ENCODE results near the gene HSPA2. TPM values are rescaled to one million over a fixed set of nuclear protein-coding genes. Genes with fewer than 3 reads are reported as not detected.
A peak's percentile ranks its signal among the peaks of the same experiment; 100 is the strongest.

HSPA2 gene
- total RNA-seq: 1 to 10 TPM; 2.3 TPM
- polyA plus RNA-seq: 1 to 10 TPM in 1 of 3 donors, under 1 TPM in 1, not detected in 1; 0.30 to 1.2 TPM
- 3.6 to 26.0 (median 4.0) reads per million in 6 experiments for total RNA-seq

DNA sequence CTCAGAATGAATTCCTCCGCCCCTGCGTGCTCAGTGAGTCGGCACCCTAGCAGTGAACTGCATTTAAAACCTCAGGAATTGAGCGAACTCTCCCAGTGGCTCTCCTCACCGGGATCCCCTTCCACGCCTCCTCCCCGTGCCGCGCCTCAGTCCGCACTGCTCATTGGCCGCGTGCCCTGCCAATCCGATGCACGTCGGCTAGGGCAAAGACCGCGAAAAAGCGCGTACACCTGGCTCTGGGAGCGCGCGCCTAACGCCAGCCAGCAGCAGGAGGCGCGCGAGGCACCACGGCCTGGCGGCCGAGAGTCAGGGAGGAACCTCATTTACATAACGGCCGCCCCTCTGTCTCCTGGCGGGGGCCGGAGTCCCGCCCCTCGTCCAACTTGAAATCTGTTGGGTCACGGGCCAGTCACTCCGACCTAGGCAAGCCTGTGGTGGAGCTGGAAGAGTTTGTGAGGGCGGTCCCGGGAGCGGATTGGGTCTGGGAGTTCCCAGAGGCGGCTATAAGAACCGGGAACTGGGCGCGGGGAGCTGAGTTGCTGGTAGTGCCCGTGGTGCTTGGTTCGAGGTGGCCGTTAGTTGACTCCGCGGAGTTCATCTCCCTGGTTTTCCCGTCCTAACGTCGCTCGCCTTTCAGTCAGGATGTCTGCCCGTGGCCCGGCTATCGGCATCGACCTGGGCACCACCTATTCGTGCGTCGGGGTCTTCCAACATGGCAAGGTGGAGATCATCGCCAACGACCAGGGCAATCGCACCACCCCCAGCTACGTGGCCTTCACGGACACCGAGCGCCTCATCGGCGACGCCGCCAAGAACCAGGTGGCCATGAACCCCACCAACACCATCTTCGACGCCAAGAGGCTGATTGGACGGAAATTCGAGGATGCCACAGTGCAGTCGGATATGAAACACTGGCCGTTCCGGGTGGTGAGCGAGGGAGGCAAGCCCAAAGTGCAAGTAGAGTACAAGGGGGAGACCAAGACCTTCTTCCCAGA lies at the start of gene HSPA2:
Gene HSPA2 (plus strand): TSS at position 534 of the 995 bp plus-strand sequence. CDS start 109 bp downstream, at position 643.
- Mint-ChIP-seq H3K9me3 (peaks cover 0 to 13% (median 8%) of the 10 kb centered on the region in 9 donors), H3K36me3 (no peaks in the 10 kb centered on the region), H3K4me1 (peaks cover 19 to 38% (median 31%) of the 10 kb centered on the region in 4 donors), H3K4me3 (peak within 1 kb of the TSS; percentile 94 to 99 (median 97)), H3K27me3 (peaks cover 0 to 11% (median 1%) of the 10 kb centered on the region in 5 donors), H3K27ac (peak within 1 kb of the TSS; percentile 84 to 96 (median 92))
- POLR2A ChIA-PET: interaction anchor here (0.7 to 4.2 kb wide), 9 partner anchors 8 to 1143 kb away, joined by 3 to 24 read pairs (median 5); partner anchors contain the start of gene ZBTB1
- DNase-seq: peak; percentile 86 to 95 (median 90)
- peak; percentile 89 to 90 for ATAC-seq

DNA sequence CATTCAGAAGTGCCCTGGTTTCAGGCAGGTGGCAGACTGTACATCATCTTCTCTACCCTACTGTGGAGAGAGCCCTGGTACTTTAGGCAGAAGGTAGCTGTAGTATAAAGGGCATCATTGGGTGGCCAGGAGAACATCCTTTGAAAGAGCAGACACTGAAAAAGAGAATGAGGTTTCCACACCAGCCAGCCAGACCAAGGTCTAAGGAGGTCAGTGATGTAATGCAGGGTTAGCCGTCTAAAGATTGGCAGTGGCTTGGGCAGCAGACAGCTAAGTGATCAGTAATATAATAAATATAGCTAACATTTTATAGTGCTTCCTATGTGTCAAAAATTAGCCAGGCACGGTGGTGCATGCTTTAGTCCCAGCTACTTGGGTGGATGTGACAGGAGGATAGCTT lies 48.9 kb upstream of the HSPA2 start:
- no peak for DNase-seq
- Mint-ChIP-seq H3K36me3 (peaks cover 0 to 82% (median 15%) of the 10 kb centered on the region in 3 donors), H3K9me3 (no peaks in the 10 kb centered on the region), H3K27ac (peak overlapping the region in 4 of 10 donors; percentile 39 to 81 (median 54)), H3K4me1 (peaks cover 34 to 68% (median 60%) of the 10 kb centered on the region in 4 donors), H3K27me3 (no peaks in the 10 kb centered on the region), H3K4me3 (peak overlapping the region in 1 of 10 donors; percentile 30)
- no peak for ATAC-seq
- POLR2A ChIA-PET: interaction anchor here (9.1 kb wide), 1 partner anchor 12 kb away, joined by 69 read pairs; the partner anchor contains the start of genes ZBTB1 and ZBTB25

DNA sequence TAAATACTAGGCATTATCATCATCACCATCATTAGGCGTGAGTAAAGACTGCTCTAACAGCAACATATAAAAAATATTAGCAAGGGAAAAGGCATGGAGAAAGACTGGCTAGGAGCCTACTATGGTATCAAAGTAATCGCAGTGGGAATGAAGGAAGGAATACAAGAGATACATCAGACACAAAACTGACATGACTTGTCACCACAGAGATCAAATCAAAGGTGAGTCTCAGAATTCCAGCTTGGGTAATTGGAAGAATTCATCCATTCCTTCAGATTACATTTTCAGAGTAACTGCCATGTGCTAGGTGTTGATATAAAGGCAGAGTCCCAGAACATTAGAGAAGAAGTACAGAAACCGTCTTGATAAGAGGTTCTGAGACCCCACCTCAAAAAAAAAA lies 47.1 kb upstream of the HSPA2 start:
- DNase-seq (no peak), ATAC-seq (no peak)
- H3K9me3 Mint-ChIP-seq: no peaks in the 10 kb centered on the region
- H3K4me3 Mint-ChIP-seq: peak overlapping the region in 7 of 10 donors; percentile 3 to 59 (median 37)
- peaks cover 36 to 70% (median 68%) of the 10 kb centered on the region in 4 donors for H3K4me1 Mint-ChIP-seq
- peak overlapping the region; percentile 10 to 83 (median 43) for H3K27ac Mint-ChIP-seq
- peaks cover 5 to 77% (median 10%) of the 10 kb centered on the region in 3 donors for H3K36me3 Mint-ChIP-seq
- POLR2A ChIA-PET: interaction anchor here (9.1 kb wide), 1 partner anchor 10 kb away, joined by 69 read pairs; the partner anchor contains the start of genes ZBTB1 and ZBTB25
- H3K27me3 Mint-ChIP-seq: no peaks in the 10 kb centered on the region

DNA sequence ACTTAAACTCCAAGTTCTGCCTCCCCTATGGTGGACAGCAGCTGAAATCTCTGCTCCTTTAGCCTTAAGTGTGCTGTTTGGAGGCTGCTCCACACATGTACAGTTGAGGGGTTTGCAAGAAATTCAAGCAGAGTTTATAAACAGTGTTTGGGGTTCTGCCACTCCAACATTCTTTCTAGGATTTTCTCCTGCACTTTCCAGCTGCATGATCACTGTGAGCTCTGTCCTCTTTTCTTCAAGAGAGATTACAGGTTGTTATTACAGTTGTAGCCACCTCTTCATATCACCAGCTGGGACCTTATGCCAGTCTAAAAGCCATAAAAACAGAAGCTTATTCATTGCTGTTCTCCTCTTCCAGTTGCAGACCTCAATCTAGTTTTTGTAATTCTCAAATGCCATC lies 45.3 kb upstream of the HSPA2 start:
- H3K4me1 Mint-ChIP-seq: peaks cover 38 to 84% (median 80%) of the 10 kb centered on the region in 4 donors
- DNase-seq (no peak), ATAC-seq (no peak)
- POLR2A ChIA-PET: interaction anchor here (1.5 to 9.1 kb wide), 2 partner anchors 8 to 10 kb away, joined by 4 to 69 read pairs; partner anchors contain the start of genes ZBTB1 and ZBTB25
- peak overlapping the region in 2 of 10 donors; percentile 15 to 23 for H3K4me3 Mint-ChIP-seq
- H3K27me3 Mint-ChIP-seq: no peaks in the 10 kb centered on the region
- no peaks in the 10 kb centered on the region for H3K9me3 Mint-ChIP-seq
- peaks cover 5 to 80% (median 10%) of the 10 kb centered on the region in 3 donors for H3K36me3 Mint-ChIP-seq
- peak overlapping the region in 7 of 10 donors; percentile 14 to 78 (median 57) for H3K27ac Mint-ChIP-seq

DNA sequence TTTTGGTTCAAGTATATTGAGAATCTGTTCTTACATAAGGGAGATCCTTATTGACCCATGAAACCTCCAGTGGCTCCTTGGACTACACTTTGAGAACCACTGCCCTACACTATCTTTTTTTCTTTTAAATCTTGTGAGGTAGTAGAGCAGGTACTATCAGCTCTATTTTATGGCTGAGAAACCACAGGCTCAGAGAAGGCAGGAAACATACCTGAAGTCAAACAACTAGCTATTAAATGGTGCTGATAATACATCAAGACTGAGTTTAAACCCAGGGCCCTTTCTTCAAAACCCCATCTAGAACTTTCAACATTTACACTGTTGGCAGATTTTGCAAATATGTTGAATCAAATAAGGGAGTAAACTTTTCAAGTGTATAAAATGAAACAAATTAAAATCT lies 43.8 kb upstream of the HSPA2 start:
- no peak for DNase-seq
- peaks cover 31 to 82% (median 77%) of the 10 kb centered on the region in 4 donors for H3K4me1 Mint-ChIP-seq
- H3K36me3 Mint-ChIP-seq: peaks cover 5 to 67% (median 10%) of the 10 kb centered on the region in 3 donors
- H3K27me3 Mint-ChIP-seq: no peaks in the 10 kb centered on the region
- no peaks in the 10 kb centered on the region for H3K9me3 Mint-ChIP-seq
- POLR2A ChIA-PET: interaction anchor here (0.5 to 9.1 kb wide), 6 partner anchors 7 to 953 kb away, joined by 3 to 69 read pairs (median 4); partner anchors contain the start of genes MTHFD1, PPP2R5E, ZBTB1 and ZBTB25
- H3K27ac Mint-ChIP-seq: peak overlapping the region in 9 of 10 donors; percentile 22 to 89 (median 81)
- H3K4me3 Mint-ChIP-seq: peak overlapping the region in 9 of 10 donors; percentile 25 to 66 (median 58)
- peak in 1 of 2 donors; percentile 31 for ATAC-seq

DNA sequence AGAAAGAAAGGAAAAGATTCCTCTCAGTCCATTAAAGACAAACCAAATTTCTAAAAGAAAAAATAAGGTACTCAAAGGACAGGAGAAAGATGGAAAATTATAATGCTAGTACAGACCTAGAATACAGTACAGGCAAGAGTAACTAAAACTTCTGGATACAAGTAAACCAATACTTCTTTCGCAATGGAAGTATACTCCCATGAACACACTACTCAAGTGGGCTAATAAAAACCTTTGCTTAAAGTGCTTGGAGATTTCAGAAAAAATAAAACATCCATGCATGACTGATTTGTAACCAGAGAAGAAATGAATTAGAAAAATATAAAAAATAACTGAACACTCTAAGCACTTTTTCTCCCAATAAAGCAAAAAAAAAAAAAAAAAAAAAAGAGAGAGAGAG lies 40.5 kb upstream of the HSPA2 start:
- H3K27me3 Mint-ChIP-seq: peaks cover 0 to 4% (median 0%) of the 10 kb centered on the region in 5 donors
- ATAC-seq (no peak), DNase-seq (no peak)
- peak overlapping the region; percentile 87 to 100 (median 98) for H3K27ac Mint-ChIP-seq
- peaks cover 19 to 70% (median 63%) of the 10 kb centered on the region in 4 donors for H3K4me1 Mint-ChIP-seq
- peaks cover 0 to 3% (median 0%) of the 10 kb centered on the region in 9 donors for H3K9me3 Mint-ChIP-seq
- POLR2A ChIA-PET: interaction anchor here (1.5 kb wide), 1 partner anchor 15 kb away, joined by 5 read pairs; no protein-coding TSS in a partner anchor
- H3K36me3 Mint-ChIP-seq: peaks cover 10 to 42% (median 14%) of the 10 kb centered on the region in 3 donors
- H3K4me3 Mint-ChIP-seq: peak overlapping the region; percentile 70 to 100 (median 98)

DNA sequence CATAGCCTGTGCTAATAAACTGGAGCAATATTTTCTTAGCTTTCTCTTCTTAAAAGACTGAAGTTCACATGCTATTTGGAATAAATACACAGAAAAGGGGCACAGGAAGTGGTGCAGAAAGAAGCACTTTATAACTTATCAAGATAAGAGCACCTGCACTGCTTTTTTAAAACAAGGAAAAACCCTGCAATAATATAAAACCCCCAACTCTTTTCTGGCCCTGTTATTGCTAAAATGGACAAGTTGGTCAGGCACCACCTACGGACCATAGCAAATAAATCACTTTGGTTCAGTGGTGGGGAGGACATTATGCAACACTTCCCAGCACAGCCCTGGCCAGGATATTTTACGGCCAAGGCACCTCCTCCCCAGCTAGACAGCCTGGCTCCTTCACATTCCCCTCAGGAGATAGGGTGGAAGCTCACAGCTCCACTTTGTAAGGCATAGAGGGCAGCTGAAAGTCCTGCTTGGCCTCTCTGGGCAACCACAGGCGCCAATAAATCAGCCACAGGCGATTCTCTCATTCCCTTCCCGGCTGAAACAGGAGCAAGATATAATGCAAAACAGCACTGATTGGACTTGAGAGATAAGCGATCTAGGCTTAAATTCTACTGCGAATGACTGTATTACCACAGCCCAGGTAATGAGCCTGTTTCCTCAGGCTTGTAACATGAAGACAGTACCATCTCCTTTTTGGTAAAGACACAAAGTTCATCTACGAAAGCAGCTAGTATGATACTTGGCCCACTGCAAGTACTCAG lies 39.0 kb upstream of the HSPA2 start:
- Mint-ChIP-seq H3K27me3 (peaks cover 0 to 4% (median 0%) of the 10 kb centered on the region in 5 donors), H3K4me3 (peak overlapping the region; percentile 93 to 100 (median 98)), H3K9me3 (peaks cover 0 to 3% (median 0%) of the 10 kb centered on the region in 9 donors), H3K4me1 (peaks cover 25 to 73% (median 64%) of the 10 kb centered on the region in 4 donors), H3K36me3 (peaks cover 5 to 29% (median 14%) of the 10 kb centered on the region in 3 donors), H3K27ac (peak overlapping the region; percentile 97 to 100 (median 98))
- POLR2A ChIA-PET: interaction anchor here (0.5 to 5.4 kb wide), 12 partner anchors 9 to 601 kb away, joined by 3 to 69 read pairs (median 4); partner anchors contain the start of genes HSPA2, MAX and MTHFD1
- DNase-seq: peak in 3 of 10 donors; percentile 44 to 48 (median 48)
- no peak for ATAC-seq

DNA sequence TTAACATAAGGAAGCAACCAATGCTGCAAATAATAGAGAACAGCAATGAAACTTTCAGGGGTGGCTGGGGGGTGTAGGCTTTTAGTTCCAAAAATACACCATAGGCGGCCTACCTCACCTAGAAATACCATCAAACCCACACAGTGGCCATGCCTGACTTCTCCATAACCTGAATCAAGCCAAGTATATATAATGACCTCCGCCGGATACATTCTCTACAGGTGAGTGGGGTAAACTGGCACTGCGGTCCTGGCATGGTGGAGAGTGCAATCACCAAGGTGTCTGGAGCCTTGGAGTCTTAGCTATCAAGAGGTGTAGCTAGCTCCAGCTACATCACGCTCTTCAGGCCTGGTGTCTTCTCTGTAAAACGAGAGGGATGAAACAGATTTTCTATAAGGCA lies 38.1 kb upstream of the HSPA2 start:
- peak overlapping the region; percentile 93 to 100 (median 98) for H3K4me3 Mint-ChIP-seq
- ATAC-seq (no peak), DNase-seq (peak in 4 of 10 donors; percentile 12 to 40 (median 34))
- peaks cover 0 to 3% (median 0%) of the 10 kb centered on the region in 9 donors for H3K9me3 Mint-ChIP-seq
- H3K27me3 Mint-ChIP-seq: peaks cover 0 to 4% (median 0%) of the 10 kb centered on the region in 5 donors
- H3K27ac Mint-ChIP-seq: peak overlapping the region; percentile 97 to 100 (median 98)
- POLR2A ChIA-PET: interaction anchor here (0.8 to 5.4 kb wide), 15 partner anchors 8 to 784 kb away, joined by 3 to 69 read pairs (median 5); partner anchors contain the start of genes HSPA2 and MTHFD1
- H3K36me3 Mint-ChIP-seq: peaks cover 5 to 24% (median 14%) of the 10 kb centered on the region in 3 donors
- H3K4me1 Mint-ChIP-seq: peaks cover 25 to 75% (median 65%) of the 10 kb centered on the region in 4 donors

DNA sequence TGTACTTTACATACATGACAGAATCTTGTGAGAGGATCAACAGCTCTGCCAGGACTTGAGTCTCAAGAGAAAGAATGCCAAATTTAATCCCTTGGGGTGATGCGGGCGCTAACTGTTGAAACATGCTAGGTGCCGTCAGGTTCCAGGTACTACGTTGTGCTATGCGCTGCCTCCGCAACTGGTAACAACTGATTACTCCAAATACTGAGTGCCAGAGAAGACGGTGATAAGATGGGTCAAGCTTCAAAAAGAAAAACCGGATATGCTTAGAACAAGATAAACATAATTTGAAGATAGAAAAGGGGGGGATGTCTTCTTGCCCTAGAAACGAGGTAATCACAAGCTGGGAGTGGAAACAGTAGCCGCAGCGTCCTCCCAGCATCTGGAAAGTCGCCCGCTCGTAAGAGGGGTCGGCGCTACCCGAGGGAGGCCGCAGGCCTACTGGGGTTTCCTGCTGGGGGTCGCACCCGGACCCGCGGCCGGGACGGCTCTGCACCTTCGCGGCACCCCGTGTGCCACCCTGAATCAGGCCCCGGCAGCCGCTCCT lies 37.6 kb upstream of the HSPA2 start:
- ATAC-seq: no peak
- POLR2A ChIA-PET: interaction anchor here (0.8 to 5.4 kb wide), 17 partner anchors 8 to 784 kb away, joined by 3 to 69 read pairs (median 4); partner anchors contain the start of genes HSPA2 and MTHFD1
- Mint-ChIP-seq H3K4me1 (peaks cover 25 to 75% (median 65%) of the 10 kb centered on the region in 4 donors), H3K27ac (peak overlapping the region; percentile 97 to 100 (median 98)), H3K9me3 (peaks cover 0 to 3% (median 0%) of the 10 kb centered on the region in 9 donors), H3K4me3 (peak overlapping the region; percentile 93 to 100 (median 98)), H3K27me3 (peaks cover 0 to 4% (median 0%) of the 10 kb centered on the region in 5 donors), H3K36me3 (peaks cover 1 to 19% (median 11%) of the 10 kb centered on the region in 3 donors)
- DNase-seq: peak in 1 of 10 donors; percentile 21

DNA sequence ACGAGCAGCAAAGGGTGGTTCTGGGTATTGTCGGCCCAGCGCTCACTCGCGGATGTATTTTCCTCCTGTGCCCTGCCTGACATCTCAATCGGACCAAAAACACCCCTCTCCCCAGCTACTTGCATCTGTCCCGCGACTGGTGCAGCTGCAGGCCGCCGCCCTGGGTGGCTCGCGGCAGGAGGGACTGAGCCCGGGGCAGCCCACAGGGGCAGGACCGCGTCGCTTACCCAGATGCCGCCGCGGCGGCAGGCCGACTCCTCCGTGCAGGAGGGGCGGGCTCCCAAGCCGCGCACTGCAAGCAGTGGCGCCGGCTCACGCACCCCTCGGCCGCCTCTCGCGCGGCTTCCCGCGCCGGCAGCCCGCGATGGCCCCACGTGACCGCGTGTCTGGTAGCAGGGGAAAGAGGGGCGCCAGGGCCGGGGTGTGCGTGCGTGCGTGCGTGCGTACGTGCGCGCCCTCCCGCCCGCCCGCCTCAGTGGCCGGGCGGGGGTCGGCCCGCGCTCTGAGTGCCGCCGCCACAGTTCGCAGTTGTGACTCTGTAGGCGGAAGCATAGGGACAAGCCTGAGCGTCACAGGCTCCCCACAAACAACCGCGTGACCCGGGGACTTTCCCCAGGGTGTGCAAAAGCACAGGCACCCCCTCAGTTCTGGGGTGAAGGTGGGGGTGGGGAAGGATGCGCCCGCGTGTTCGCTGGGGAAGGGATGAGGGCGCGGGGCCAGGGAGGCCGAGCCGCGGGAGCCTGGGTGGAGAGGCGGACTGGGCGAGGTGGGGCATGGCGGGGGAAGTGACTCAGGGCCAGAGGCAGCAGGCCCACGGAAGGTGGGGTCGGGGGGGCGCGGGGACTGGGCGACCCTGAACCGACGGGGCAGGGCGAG lies 36.9 kb upstream of the HSPA2 start, which contains the start of gene ZBTB25:
Gene ZBTB25 (minus strand): TSS at position 405 of the 876 bp plus-strand sequence. CDS start 13,305 bp downstream, outside the sequence.
- DNase-seq: peak; percentile 93 to 99 (median 98)
- Mint-ChIP-seq H3K9me3 (peaks cover 0 to 3% (median 0%) of the 10 kb centered on the region in 9 donors), H3K36me3 (peaks cover 0 to 15% (median 9%) of the 10 kb centered on the region in 3 donors), H3K27ac (peak within 1 kb of the TSS; percentile 97 to 100 (median 100)), H3K4me3 (peak within 1 kb of the TSS; percentile 93 to 100 (median 98)), H3K4me1 (peaks cover 29 to 79% (median 70%) of the 10 kb centered on the region in 4 donors), H3K27me3 (peaks cover 0 to 4% (median 0%) of the 10 kb centered on the region in 5 donors)
- peak; percentile 66 to 73 for ATAC-seq
- POLR2A ChIA-PET: interaction anchor here (0.6 to 5.4 kb wide), 28 partner anchors 7 to 908 kb away, joined by 3 to 69 read pairs (median 4); partner anchors contain the start of genes FUT8, HSPA2, MTHFD1 and SGPP1
